ENCODE measurements around the gene ZNF385D.

ZNF385D gene

DNA sequence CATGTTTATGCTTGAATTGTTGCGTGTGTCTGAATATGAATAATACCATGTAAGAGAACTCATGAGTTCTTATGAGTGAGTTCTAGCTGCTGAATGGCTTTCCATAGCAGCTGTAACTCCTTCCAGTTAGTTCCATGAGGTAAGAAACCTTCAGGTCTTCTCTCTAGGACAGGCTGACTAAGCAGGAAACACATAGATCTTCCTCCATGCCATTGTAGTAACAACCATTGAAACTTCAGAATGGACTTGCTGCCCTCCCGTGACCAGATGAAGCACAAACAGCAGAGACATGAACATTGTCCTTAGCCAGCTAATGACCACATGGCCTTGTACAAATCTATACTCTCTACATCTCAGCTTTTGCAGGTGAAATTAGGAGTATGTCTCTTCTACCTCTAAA lies 200.0 kb downstream of the ZNF385D start:
- TF ChIP-seq, protein P1, sequence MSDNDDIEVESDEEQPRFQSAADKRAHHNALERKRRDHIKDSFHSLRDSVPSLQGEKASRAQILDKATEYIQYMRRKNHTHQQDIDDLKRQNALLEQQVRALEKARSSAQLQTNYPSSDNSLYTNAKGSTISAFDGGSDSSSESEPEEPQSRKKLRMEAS (IDR thresholded peaks at IDR 0.05; ENCODE audit: low read depth, low read length): 0 out of 2 replicates have a peak, but pooled peaks have one; percentile 23
- no peak for TF ChIP-seq MYC (IDR thresholded peaks at IDR 0.05; ENCODE audit: low read depth, low read length)
- peak; percentile 38 for DNase-seq (ENCODE audit: low read depth)
- H3K4me3 ChIP-seq (ENCODE audit: low read depth, low read length): no peak overlapping the region

DNA sequence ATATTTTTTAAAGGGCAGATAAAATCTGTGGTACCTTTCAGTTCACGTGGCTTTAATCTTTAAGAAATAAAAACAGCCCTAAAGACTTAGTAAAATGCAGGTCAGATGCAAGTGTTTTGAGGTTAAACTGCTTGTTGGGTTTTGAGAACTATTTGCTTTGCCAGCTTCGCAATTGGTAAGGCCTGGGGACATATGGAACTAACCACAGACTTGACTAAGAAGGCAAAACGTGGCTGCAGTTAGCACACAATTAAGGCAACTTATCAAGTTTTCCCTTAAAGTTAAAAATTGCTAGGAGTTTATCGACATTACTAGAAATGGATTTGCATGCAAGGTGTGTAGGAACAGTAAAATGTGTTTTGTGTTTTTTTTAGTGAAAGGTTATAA lies 206.9 kb downstream of the ZNF385D start:
- peak; percentile 70 for DNase-seq (ENCODE audit: low read depth)
- TF ChIP-seq MYC (IDR thresholded peaks at IDR 0.05; ENCODE audit: low read depth, low read length): peak; percentile 52; the same call in 1 of the 2 replicates
- TF ChIP-seq, protein P2, sequence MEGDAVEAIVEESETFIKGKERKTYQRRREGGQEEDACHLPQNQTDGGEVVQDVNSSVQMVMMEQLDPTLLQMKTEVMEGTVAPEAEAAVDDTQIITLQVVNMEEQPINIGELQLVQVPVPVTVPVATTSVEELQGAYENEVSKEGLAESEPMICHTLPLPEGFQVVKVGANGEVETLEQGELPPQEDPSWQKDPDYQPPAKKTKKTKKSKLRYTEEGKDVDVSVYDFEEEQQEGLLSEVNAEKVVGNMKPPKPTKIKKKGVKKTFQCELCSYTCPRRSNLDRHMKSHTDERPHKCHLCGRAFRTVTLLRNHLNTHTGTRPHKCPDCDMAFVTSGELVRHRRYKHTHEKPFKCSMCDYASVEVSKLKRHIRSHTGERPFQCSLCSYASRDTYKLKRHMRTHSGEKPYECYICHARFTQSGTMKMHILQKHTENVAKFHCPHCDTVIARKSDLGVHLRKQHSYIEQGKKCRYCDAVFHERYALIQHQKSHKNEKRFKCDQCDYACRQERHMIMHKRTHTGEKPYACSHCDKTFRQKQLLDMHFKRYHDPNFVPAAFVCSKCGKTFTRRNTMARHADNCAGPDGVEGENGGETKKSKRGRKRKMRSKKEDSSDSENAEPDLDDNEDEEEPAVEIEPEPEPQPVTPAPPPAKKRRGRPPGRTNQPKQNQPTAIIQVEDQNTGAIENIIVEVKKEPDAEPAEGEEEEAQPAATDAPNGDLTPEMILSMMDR (IDR thresholded peaks at IDR 0.05; ENCODE audit: low read depth, low read length): no peak
- H3K4me3 ChIP-seq (ENCODE audit: low read depth, low read length): peak overlapping the region; percentile 70

DNA sequence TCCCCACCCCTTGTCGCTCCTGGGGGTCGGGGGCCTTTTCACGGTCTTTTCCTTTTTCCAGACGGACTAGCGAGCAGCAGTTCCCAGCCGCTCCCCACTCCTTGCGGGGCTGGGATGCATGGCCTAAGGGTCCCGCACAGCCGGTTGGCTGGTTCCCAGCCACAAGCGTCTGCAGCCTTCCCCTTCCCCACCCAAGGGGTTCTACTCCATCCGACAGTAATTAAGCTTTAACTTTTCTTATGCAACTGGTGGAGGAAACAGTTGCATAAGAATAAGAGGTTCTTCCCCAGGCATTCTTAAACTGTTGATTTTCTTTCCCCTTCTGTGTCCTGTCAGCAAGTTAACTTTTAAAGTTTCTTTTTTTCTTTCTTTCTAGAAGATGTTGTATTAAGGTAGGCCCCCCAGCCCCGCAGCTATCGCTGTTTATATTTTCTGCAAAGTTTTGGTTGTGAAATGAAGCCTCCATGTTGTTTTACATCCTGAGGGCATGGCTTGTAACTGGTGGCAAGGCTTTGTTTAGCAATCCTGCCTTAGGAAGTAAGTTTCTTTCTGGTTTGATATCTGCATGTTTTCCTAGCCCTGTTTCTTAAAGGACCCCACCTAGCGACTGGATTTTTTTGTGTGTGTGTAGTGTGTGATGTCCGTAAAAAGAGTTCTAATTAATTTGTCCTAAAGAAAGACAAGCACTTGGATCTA lies 207.5 kb downstream of the ZNF385D start:
- TF ChIP-seq, protein P2 (IDR thresholded peaks at IDR 0.05; ENCODE audit: low read depth, low read length): no peak
- TF ChIP-seq POLR2A (IDR thresholded peaks at IDR 0.05; ENCODE audit: extremely low read depth, insufficient read length): no peak
- TF ChIP-seq, protein P1 (IDR thresholded peaks at IDR 0.05; ENCODE audit: low read depth, low read length): no peak
- no peak for TF ChIP-seq MYC (IDR thresholded peaks at IDR 0.05; ENCODE audit: low read depth, low read length)
- peak overlapping the region; percentile 70 for H3K4me3 ChIP-seq (ENCODE audit: low read depth, low read length)
- DNase-seq (ENCODE audit: low read depth): peak; percentile 83

DNA sequence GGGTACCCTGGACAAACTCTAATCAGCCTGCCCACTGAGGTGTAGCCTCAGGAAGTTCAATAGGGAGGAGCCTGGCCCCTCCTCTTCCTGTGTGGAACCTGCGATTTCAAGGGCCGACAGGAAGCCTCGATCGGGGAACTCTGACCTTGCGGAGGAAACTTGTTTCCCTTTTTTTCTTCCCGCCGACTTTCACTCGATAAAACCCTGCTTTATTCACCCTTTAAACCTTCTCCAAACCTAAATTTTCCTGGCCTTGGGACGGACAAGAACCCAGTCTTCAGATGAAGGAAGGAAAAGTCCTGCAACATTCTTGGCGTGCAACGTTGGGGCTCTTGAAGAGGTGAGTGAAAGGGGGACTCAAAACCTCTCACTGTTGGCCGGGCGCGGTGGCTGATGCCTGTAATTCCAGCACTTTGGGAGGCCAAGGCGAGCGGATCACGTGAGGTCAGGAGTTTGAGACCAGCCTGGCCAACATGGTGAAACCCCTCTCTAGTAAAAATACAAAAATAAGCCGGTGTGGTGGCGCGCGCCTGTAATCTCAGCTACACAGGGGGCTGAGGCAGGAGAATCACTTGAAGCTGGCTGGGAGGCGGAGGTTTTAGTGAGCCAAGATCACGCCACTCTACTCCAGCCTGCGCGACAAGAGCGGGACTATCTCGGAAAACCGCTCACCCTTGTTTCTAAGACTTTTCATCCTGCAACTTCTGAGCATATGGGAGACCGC lies 208.2 kb downstream of the ZNF385D start:
- peak; percentile 74 for DNase-seq (ENCODE audit: low read depth)
- peak; percentile 22 for TF ChIP-seq POLR2A (IDR thresholded peaks at IDR 0.05; ENCODE audit: extremely low read depth, insufficient read length)
- no peak for TF ChIP-seq MYC (IDR thresholded peaks at IDR 0.05; ENCODE audit: low read depth, low read length)
- TF ChIP-seq, protein P1 (IDR thresholded peaks at IDR 0.05; ENCODE audit: low read depth, low read length): no peak
- TF ChIP-seq, protein P2 (IDR thresholded peaks at IDR 0.05; ENCODE audit: low read depth, low read length): no peak
- peak overlapping the region; percentile 70 for H3K4me3 ChIP-seq (ENCODE audit: low read depth, low read length)

DNA sequence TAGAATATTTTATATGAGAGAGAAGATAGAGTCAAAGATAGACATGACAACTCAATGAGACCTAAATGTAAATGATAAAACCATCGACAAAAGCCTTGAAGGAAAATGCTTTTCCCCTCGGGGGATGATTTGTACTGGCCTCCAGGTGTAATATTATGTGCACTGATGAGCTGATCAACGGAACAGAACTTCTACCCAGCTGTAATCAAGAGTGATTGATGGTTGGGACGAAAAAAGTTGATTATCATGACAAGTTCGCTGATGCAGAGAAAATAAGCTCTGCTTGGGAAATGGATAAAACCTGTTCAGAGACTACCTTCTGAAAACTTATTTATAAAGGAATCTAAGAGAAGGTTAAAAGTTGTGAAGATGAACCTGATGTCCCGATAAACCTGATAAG lies 210.7 kb downstream of the ZNF385D start:
- H3K4me3 ChIP-seq (ENCODE audit: low read depth, low read length): no peak overlapping the region
- TF ChIP-seq MYC (IDR thresholded peaks at IDR 0.05; ENCODE audit: low read depth, low read length): no peak
- no peak for TF ChIP-seq POLR2A (IDR thresholded peaks at IDR 0.05; ENCODE audit: extremely low read depth, insufficient read length)
- TF ChIP-seq, protein P2 (IDR thresholded peaks at IDR 0.05; ENCODE audit: low read depth, low read length): no peak
- TF ChIP-seq, protein P1 (IDR thresholded peaks at IDR 0.05; ENCODE audit: low read depth, low read length): no peak
- DNase-seq (ENCODE audit: low read depth): no peak

DNA sequence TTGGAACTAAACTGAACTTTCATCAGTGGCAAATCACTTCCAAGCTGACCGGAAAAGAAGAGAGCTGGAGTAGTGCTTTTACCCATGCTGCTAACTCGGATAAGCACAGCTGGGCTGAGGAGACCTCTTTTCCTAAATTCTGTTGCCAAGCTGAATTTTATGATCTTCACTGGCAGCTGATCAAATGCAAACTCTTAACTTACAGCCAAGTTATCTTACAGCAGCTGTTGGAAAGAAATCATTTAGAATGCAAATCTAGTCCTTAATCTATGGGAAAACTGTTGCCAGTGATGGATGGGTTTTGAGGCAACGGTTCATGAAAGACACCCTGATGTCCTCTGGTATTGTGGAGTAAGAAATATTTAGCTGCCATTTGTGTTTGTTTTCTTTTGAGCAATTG lies 216.5 kb downstream of the ZNF385D start:
- TF ChIP-seq POLR2A (IDR thresholded peaks at IDR 0.05; ENCODE audit: extremely low read depth, insufficient read length) (no peak), MYC (IDR thresholded peaks at IDR 0.05; ENCODE audit: low read depth, low read length) (no peak)
- TF ChIP-seq, protein P1 (IDR thresholded peaks at IDR 0.05; ENCODE audit: low read depth, low read length): no peak
- TF ChIP-seq, protein P2 (IDR thresholded peaks at IDR 0.05; ENCODE audit: low read depth, low read length): no peak
- H3K4me3 ChIP-seq (ENCODE audit: low read depth, low read length): no peak overlapping the region
- no peak for DNase-seq (ENCODE audit: low read depth)

Data from NB4 (cell line).